GM18505 (cell line): Measurements from ENCODE around the gene BTF3L4.
"Not testable (repeated sequence)": the region's sequence is repeated elsewhere in the genome, so short reads cannot be mapped to it uniquely, and the experiment has no call there.

Source experiments
- ATAC-seq: cut with Tn5 transposase; IDR thresholded peaks from one replicate; pipeline ENCODE4 v1.9.1; 2021; ENCODE audit not compliant: unreplicated experiment
- POLR2A ChIP-seq: IDR thresholded peaks from 4 replicates; pipeline ENCODE4 v1.6.1; 2011; ENCODE audit warnings: borderline replicate concordance; ENCODE audit not compliant: insufficient read depth, insufficient read length; ENCODE audit errors: extremely low read depth

The BTF3L4 gene

GRCh38 chr1:52056163-52056936 is at the start of gene BTF3L4:
Gene BTF3L4, plus strand, starts transcription at chr1:52056295. Its CDS starts 3,553 bp downstream, at chr1:52059848.
- ATAC-seq = peak; percentile 82
- peak; percentile 73 for TF ChIP-seq POLR2A

- ATAC-seq = no peak
- no peak for TF ChIP-seq POLR2A
Measured at GRCh38 chr1:52007215-52008002, 48.7 kb upstream of the BTF3L4 start.

- no peak for ATAC-seq
- no peak for TF ChIP-seq POLR2A
Measured at GRCh38 chr1:52008071-52008809, 47.9 kb upstream of the BTF3L4 start.

- ATAC-seq = no peak
- no peak for TF ChIP-seq POLR2A
Measured at GRCh38 chr1:52022133-52022532, 34.0 kb upstream of the BTF3L4 start.

- no peak for TF ChIP-seq POLR2A
- ATAC-seq = no peak
Measured at GRCh38 chr1:52026278-52026677, 29.8 kb upstream of the BTF3L4 start.

- no peak for TF ChIP-seq POLR2A
- no peak for ATAC-seq
Measured at GRCh38 chr1:52028328-52028727, 27.8 kb upstream of the BTF3L4 start.

GRCh38 chr1:52028839-52029238 is 27.3 kb upstream of the BTF3L4 start:
- ATAC-seq = not testable (repeated sequence)

GRCh38 chr1:52032124-52032784 is 23.8 kb upstream of the BTF3L4 start:
- TF ChIP-seq POLR2A = peak; percentile 31
- ATAC-seq = no peak

- peak; percentile 12 for TF ChIP-seq POLR2A
- no peak for ATAC-seq
Measured at GRCh38 chr1:52032785-52033131, 23.3 kb upstream of the BTF3L4 start.

GRCh38 chr1:52033190-52034049 is 22.7 kb upstream of the BTF3L4 start, which contains the start of gene KTI12:
Gene KTI12, minus strand, starts transcription at chr1:52033810. Its CDS starts 49 bp downstream, at chr1:52033761.
- ATAC-seq = peak; percentile 87
- peak; percentile 92 for TF ChIP-seq POLR2A

GRCh38 chr1:52034050-52034384 is 22.1 kb upstream of the BTF3L4 start:
- no peak for ATAC-seq
- TF ChIP-seq POLR2A = no peak

- no peak for ATAC-seq
- TF ChIP-seq POLR2A = no peak
Measured at GRCh38 chr1:52037402-52037814, 18.7 kb upstream of the BTF3L4 start.

- no peak for ATAC-seq
Measured at GRCh38 chr1:52037909-52038308, 18.2 kb upstream of the BTF3L4 start.

More at GRCh38 chr1:52037909-52038308, 18.2 kb upstream of the BTF3L4 start:
- no peak for TF ChIP-seq POLR2A
